ENCODE data around the gene KIRREL3. TPM values are rescaled to one million over a fixed set of nuclear protein-coding genes. Genes with fewer than 3 reads are reported as not detected.

The KIRREL3 gene
- total and polyA plus RNA-seq, 10 donors = 0.50 to 5.4 (median 2.0) TPM

DNA sequence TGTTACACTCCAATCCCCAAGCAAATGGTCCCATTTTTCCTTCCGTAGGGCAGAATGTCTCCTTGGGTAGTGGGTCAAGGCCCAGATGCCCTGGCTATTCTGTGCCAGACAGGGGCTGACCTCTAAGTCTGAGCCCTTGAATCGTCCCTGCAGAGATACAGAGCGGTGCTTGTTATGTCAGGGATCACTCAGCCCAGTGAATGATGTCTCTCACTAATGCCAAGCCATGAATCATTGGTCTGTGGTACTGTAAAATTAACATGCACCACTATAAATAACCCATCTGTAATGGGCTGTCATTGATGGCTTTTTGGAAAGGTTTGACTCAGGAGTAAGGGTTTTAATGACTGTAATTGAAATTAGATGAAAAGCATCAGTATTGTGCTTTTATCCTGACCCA lies 35.3 kb upstream of the KIRREL3 start:
- no peak overlapping the region for H3K27ac ChIP-seq
- H3K4me1 ChIP-seq = peaks cover 0 to 6% (median 0%) of the 10 kb centered on the region in 6 donors
- peaks cover 0 to 8% (median 0%) of the 10 kb centered on the region in 7 donors for H3K27me3 ChIP-seq (replicated peaks in 1 of 7)
- H3K4me3 ChIP-seq = no peak overlapping the region
- intact Hi-C loops (cut with DNase I; ENCODE audit: low total_unique reads) = no loop called here
- no peak for TF ChIP-seq POLR2AphosphoS5 (IDR thresholded peaks at IDR 0.05)
- TF ChIP-seq POLR2A (IDR thresholded peaks at IDR 0.05) = no peak
- TF ChIP-seq, protein P1, sequence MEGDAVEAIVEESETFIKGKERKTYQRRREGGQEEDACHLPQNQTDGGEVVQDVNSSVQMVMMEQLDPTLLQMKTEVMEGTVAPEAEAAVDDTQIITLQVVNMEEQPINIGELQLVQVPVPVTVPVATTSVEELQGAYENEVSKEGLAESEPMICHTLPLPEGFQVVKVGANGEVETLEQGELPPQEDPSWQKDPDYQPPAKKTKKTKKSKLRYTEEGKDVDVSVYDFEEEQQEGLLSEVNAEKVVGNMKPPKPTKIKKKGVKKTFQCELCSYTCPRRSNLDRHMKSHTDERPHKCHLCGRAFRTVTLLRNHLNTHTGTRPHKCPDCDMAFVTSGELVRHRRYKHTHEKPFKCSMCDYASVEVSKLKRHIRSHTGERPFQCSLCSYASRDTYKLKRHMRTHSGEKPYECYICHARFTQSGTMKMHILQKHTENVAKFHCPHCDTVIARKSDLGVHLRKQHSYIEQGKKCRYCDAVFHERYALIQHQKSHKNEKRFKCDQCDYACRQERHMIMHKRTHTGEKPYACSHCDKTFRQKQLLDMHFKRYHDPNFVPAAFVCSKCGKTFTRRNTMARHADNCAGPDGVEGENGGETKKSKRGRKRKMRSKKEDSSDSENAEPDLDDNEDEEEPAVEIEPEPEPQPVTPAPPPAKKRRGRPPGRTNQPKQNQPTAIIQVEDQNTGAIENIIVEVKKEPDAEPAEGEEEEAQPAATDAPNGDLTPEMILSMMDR (IDR thresholded peaks at IDR 0.05 in 8 of 11, conservative IDR thresholded peaks at IDR 0.05 in 3 of 11) = no peak
- no peaks in the 10 kb centered on the region for H3K36me3 ChIP-seq
- no peak for DNase-seq
- peaks cover 0 to 4% (median 0%) of the 10 kb centered on the region in 8 donors for H3K9me3 ChIP-seq
- 63 to 71% (median 68%) methylated on average over 3 of the region's 3 CpGs for WGBS, 5 donors

DNA sequence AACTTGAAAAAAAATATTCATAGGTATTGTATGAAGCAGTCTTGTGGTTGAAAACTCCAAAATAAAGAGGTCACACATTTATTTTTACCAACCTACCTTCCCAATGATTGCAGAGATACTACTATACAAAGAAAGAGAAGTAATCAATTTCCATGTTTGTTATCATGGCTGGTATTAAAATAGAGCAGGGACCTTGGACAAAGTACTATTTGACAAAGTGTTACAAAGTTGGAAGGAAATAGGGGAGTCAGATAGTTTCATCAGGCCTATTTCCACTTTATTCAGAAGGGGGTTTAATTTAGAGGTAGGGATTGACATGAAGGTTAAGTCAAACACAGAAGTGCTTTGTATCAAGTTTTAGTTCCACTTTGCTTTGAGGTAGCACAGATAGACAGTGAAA lies 34.4 kb upstream of the KIRREL3 start:
- peaks cover 0 to 6% (median 0%) of the 10 kb centered on the region in 6 donors for H3K4me1 ChIP-seq
- H3K27ac ChIP-seq = no peak overlapping the region
- DNase-seq = no peak
- peaks cover 0 to 4% (median 0%) of the 10 kb centered on the region in 8 donors for H3K9me3 ChIP-seq
- H3K4me3 ChIP-seq = no peak overlapping the region
- TF ChIP-seq POLR2AphosphoS5 (IDR thresholded peaks at IDR 0.05) (no peak), POLR2A (IDR thresholded peaks at IDR 0.05) (no peak)
- TF ChIP-seq, protein P1 (IDR thresholded peaks at IDR 0.05 in 8 of 11, conservative IDR thresholded peaks at IDR 0.05 in 3 of 11) = no peak
- intact Hi-C loops (cut with DNase I; ENCODE audit: low total_unique reads) = no loop called here
- H3K36me3 ChIP-seq = no peaks in the 10 kb centered on the region
- H3K27me3 ChIP-seq (replicated peaks in 1 of 7) = peaks cover 0 to 8% (median 0%) of the 10 kb centered on the region in 7 donors

DNA sequence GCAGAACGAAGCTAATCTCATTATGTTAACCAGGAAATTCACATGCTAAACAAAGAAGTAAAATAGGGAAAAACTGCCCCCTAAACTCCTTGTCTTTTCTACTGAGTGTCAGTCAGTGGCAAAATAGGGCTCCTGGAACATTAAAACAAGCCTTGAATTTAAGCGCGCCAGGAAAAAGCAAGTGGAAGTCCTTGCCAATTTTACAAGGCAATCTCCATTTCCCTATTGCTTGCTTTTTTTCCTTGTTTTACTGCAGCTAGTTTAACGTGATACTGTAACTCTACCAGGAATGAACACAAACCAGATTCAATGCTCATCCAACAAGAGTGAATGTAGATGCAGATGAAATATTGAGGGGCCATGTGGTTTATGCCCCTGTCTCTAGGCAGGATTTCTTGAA lies 28.1 kb upstream of the KIRREL3 start:
- H3K4me1 ChIP-seq = no peaks in the 10 kb centered on the region
- H3K4me3 ChIP-seq = no peak overlapping the region
- no peaks in the 10 kb centered on the region for H3K27me3 ChIP-seq (replicated peaks in 1 of 7)
- intact Hi-C loops (cut with DNase I; ENCODE audit: low total_unique reads) = no loop called here
- WGBS, 5 donors = 54 to 63% (median 59%) methylated on average over 4 of the region's 4 CpGs
- TF ChIP-seq POLR2A (IDR thresholded peaks at IDR 0.05) = no peak
- TF ChIP-seq POLR2AphosphoS5 (IDR thresholded peaks at IDR 0.05) = no peak
- TF ChIP-seq, protein P1 (IDR thresholded peaks at IDR 0.05 in 8 of 11, conservative IDR thresholded peaks at IDR 0.05 in 3 of 11) = no peak
- H3K27ac ChIP-seq = no peak overlapping the region
- peaks cover 0 to 4% (median 0%) of the 10 kb centered on the region in 8 donors for H3K9me3 ChIP-seq
- no peaks in the 10 kb centered on the region for H3K36me3 ChIP-seq
- DNase-seq = no peak

DNA sequence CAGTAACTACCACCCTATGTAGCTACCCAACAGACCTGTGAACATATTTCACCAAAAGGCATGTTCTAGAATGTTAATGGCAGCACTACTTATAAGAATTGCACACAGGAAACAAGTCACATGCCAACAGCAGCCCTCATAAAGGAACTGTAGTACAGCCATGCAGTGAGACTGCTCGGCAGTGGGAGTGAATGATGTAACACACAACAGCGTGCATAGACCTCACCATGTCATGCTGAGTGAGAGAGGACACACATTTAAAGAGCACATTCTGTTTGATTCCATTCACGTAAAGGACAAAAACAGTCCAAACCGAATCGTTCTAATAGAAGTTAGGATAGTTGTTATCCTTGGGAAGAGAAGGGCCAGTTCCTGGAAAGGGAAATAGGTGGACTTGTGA lies 27.2 kb upstream of the KIRREL3 start:
- Histone ChIP-seq H3K27ac (no peak overlapping the region), H3K27me3 (replicated peaks in 1 of 7) (peaks cover 0 to 5% (median 0%) of the 10 kb centered on the region in 7 donors), H3K4me3 (no peak overlapping the region), H3K4me1 (no peaks in the 10 kb centered on the region), H3K9me3 (peaks cover 0 to 3% (median 0%) of the 10 kb centered on the region in 8 donors), H3K36me3 (no peaks in the 10 kb centered on the region)
- 68 to 76% (median 73%) methylated on average over 5 of the region's 5 CpGs for WGBS, 5 donors
- intact Hi-C loops (cut with DNase I; ENCODE audit: low total_unique reads) = no loop called here
- DNase-seq = no peak
- TF ChIP-seq POLR2AphosphoS5 (IDR thresholded peaks at IDR 0.05) = no peak
- TF ChIP-seq, protein P1 (IDR thresholded peaks at IDR 0.05 in 8 of 11, conservative IDR thresholded peaks at IDR 0.05 in 3 of 11) = no peak
- no peak for TF ChIP-seq POLR2A (IDR thresholded peaks at IDR 0.05)
